Measurements from ENCODE around the gene PCDH15. TPM values are rescaled to one million over a fixed set of nuclear protein-coding genes. Genes with fewer than 3 reads are reported as not detected.

PCDH15 gene
- total RNA-seq, 2 experiments from 2014 or later, result not detected

- no peak overlapping the region for H3K4me2 ChIP-seq (ENCODE audit: low read length)
- H3K4me1 ChIP-seq (ENCODE audit: insufficient read depth, low read length, poor library complexity, severe bottlenecking), result no peaks in the 10 kb centered on the region
- no peak overlapping the region for H2AFZ ChIP-seq (ENCODE audit: low read length)
- BruUV-seq (replicated peaks), result no TSS peak
- H3K4me3 ChIP-seq (ENCODE audit: low read depth, low read length, poor library complexity, severe bottlenecking), result no peak overlapping the region
- H3K27ac ChIP-seq (ENCODE audit: low read depth, low read length, poor library complexity, severe bottlenecking), result no peak overlapping the region
- intact Hi-C loops (cut with micrococcal nuclease; ENCODE audit: unreplicated experiment), result no loop called here
- DNase-seq (ENCODE audit: low spot score), result no peak
- no peaks in the 10 kb centered on the region for H3K79me2 ChIP-seq (ENCODE audit: insufficient read depth, low read depth, low read length)
- no peaks in the 10 kb centered on the region for H3K36me3 ChIP-seq (ENCODE audit: insufficient read depth, low read length)
- no peak for TF ChIP-seq CTCF (conservative IDR thresholded peaks at IDR 0.05; ENCODE audit: low read length)
- no peak for TF ChIP-seq EZH2phosphoT487 (IDR thresholded peaks at IDR 0.05; ENCODE audit: borderline replicate concordance, low read depth, low read length)
- ChIA-PET POLR2A (interaction anchor here (0.6 kb wide), 1 partner anchor 550 kb away, joined by 3 read pairs; no protein-coding TSS in a partner anchor), CTCF (ENCODE audit: unreplicated experiment) (no interaction called here)
- no peaks in the 10 kb centered on the region for H3K9me3 ChIP-seq (ENCODE audit: low read length)
- H4K20me1 ChIP-seq (ENCODE audit: insufficient read depth, low read length), result no peaks in the 10 kb centered on the region
- no peaks in the 10 kb centered on the region for H3K9me2 ChIP-seq (ENCODE audit: insufficient read depth, low read length)
Measured at GRCh38 chr10:53894145-53894544, 906.9 kb downstream of the PCDH15 start.

GRCh38 chr10:53893061-53893460, 908.0 kb downstream of the PCDH15 start:
- intact Hi-C loops (cut with micrococcal nuclease; ENCODE audit: unreplicated experiment), result no loop called here
- H2AFZ ChIP-seq (ENCODE audit: low read length), result no peak overlapping the region
- no TSS peak for BruUV-seq (replicated peaks)

More at GRCh38 chr10:53893061-53893460, 908.0 kb downstream of the PCDH15 start:
- Histone ChIP-seq H3K4me3 (ENCODE audit: low read depth, low read length, poor library complexity, severe bottlenecking) (no peak overlapping the region), H3K4me2 (ENCODE audit: low read length) (no peak overlapping the region), H3K27ac (ENCODE audit: low read depth, low read length, poor library complexity, severe bottlenecking) (no peak overlapping the region), H4K20me1 (ENCODE audit: insufficient read depth, low read length) (no peaks in the 10 kb centered on the region), H3K9me3 (ENCODE audit: low read length) (no peaks in the 10 kb centered on the region), H3K36me3 (ENCODE audit: insufficient read depth, low read length) (no peaks in the 10 kb centered on the region), H3K9me2 (ENCODE audit: insufficient read depth, low read length) (no peaks in the 10 kb centered on the region), H3K79me2 (ENCODE audit: insufficient read depth, low read depth, low read length) (no peaks in the 10 kb centered on the region), H3K4me1 (ENCODE audit: insufficient read depth, low read length, poor library complexity, severe bottlenecking) (no peaks in the 10 kb centered on the region)
- ChIA-PET POLR2A (no interaction called here), CTCF (ENCODE audit: unreplicated experiment) (no interaction called here)
- DNase-seq (ENCODE audit: low spot score), result no peak
- TF ChIP-seq CTCF (conservative IDR thresholded peaks at IDR 0.05; ENCODE audit: low read length) (no peak), EZH2phosphoT487 (IDR thresholded peaks at IDR 0.05; ENCODE audit: borderline replicate concordance, low read depth, low read length) (no peak)

Measured in OCI-LY7 (cell line).